OCI-M1 (cell line): ENCODE data around the gene FOXRED1.
"Not testable (repeated sequence)": the region's sequence is repeated elsewhere in the genome, so short reads cannot be mapped to it uniquely, and the experiment has no call there.

ENCODE experiments used
- DNase-seq: peaks from one replicate; lab custom pipeline; 2025; lab: John Stamatoyannopoulos, UW

The FOXRED1 gene

GRCh38 chr11:126268708-126269579 is at the start of gene FOXRED1, which contains the start of gene SRPRA:
Gene FOXRED1, plus strand, starts transcription at chr11:126269154. Its CDS starts 53 bp downstream, at chr11:126269207.
Gene SRPRA, minus strand, starts transcription at chr11:126268895. Its CDS starts 91 bp downstream, at chr11:126268804.
- peak; percentile 100 for DNase-seq

GRCh38 chr11:126219547-126219946 is 49.4 kb upstream of the FOXRED1 start:
- no peak for DNase-seq

- DNase-seq = no peak
Measured at GRCh38 chr11:126224647-126225294, 44.2 kb upstream of the FOXRED1 start.

- no peak for DNase-seq
Measured at GRCh38 chr11:126225295-126225665, 43.7 kb upstream of the FOXRED1 start.

GRCh38 chr11:126226334-126227084 is 42.4 kb upstream of the FOXRED1 start:
- DNase-seq = no peak

- DNase-seq = no peak
Measured at GRCh38 chr11:126229858-126230540, 39.0 kb upstream of the FOXRED1 start.

- no peak for DNase-seq
Measured at GRCh38 chr11:126231725-126232459, 37.1 kb upstream of the FOXRED1 start.

- no peak for DNase-seq
Measured at GRCh38 chr11:126232683-126233082, 36.3 kb upstream of the FOXRED1 start.

- no peak for DNase-seq
Measured at GRCh38 chr11:126233391-126233790, 35.6 kb upstream of the FOXRED1 start.

- DNase-seq = no peak
Measured at GRCh38 chr11:126246636-126247035, 22.3 kb upstream of the FOXRED1 start.

- DNase-seq = no peak
Measured at GRCh38 chr11:126253265-126253664, 15.7 kb upstream of the FOXRED1 start.

- DNase-seq = no peak
Measured at GRCh38 chr11:126254819-126255218, 14.1 kb upstream of the FOXRED1 start.

- not testable (repeated sequence) for DNase-seq
Measured at GRCh38 chr11:126255507-126255906, 13.4 kb upstream of the FOXRED1 start.

- DNase-seq = no peak
Measured at GRCh38 chr11:126256216-126256615, 12.7 kb upstream of the FOXRED1 start.

- no peak for DNase-seq
Measured at GRCh38 chr11:126257144-126257543, 11.8 kb upstream of the FOXRED1 start.

- DNase-seq = no peak
Measured at GRCh38 chr11:126257764-126258163, 11.2 kb upstream of the FOXRED1 start.

GRCh38 chr11:126262216-126262615 is 6.7 kb upstream of the FOXRED1 start:
- no peak for DNase-seq

- DNase-seq = no peak
Measured at GRCh38 chr11:126263489-126263888, 5.5 kb upstream of the FOXRED1 start.

GRCh38 chr11:126265811-126266210 is 3.1 kb upstream of the FOXRED1 start:
- DNase-seq = no peak

GRCh38 chr11:126267650-126268049 is 1.3 kb upstream of the FOXRED1 start:
- DNase-seq = no peak

- no peak for DNase-seq
Measured at GRCh38 chr11:126268361-126268707, 620 bp upstream of the FOXRED1 start.
